ENCODE measurements around the gene UBE2H.
"Not testable (repeated sequence)": the region's sequence is repeated elsewhere in the genome, so short reads cannot be mapped to it uniquely, and the experiment has no call there.

The UBE2H gene

GRCh38 chr7:129804111-129804889 is 148.5 kb downstream of the UBE2H start:
- DNase-seq: no peak

DNA sequence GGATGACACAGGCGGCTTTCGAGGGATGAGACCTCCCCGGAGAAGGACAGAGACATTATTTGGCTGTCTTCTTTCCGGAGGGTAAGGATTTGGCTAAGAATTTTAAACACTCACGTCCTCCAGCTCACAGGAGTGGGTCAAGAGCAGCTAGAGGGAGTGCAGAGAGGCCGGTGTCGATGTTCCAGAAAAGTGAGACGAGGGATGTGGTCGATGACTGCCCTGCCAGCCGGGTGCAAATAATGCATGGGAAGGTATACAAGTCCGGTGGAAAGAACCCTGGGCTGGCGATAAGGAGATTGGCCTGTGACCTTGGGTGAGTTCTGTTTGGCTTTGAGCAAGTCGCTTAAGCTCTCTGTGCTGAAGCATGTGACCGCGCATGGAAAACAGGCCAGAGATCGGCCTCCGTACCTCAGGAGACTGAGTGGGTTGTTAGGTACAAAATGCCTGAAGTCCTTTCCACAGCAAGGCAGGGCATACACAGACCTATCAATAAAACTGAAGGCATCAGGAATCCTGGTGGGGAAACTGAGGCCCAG is 149.1 kb downstream of the UBE2H start:
- no peak for DNase-seq

GRCh38 chr7:129801882-129802281 is 150.9 kb downstream of the UBE2H start:
- peak; percentile 16 to 40 for DNase-seq

DNA sequence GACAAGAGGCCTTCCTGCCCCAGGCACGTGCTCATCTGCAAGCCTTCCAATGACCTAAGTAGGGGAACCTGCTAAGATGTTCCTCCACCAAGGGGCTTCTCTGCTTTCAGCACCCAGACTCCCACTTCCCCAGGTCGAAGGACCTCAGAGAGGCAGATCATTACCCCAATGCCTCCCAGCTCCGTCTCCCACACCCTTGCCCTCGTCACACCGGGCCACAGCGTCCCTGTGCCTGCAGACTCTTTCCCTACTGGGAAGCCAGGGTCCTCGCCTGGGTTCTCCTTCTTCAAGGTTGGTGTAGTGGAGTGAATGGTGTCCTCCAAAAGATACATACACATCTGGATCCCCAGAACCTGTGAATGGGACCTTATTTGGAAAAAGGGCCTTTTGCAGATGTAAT is 151.9 kb downstream of the UBE2H start:
- DNase-seq: no peak

DNA sequence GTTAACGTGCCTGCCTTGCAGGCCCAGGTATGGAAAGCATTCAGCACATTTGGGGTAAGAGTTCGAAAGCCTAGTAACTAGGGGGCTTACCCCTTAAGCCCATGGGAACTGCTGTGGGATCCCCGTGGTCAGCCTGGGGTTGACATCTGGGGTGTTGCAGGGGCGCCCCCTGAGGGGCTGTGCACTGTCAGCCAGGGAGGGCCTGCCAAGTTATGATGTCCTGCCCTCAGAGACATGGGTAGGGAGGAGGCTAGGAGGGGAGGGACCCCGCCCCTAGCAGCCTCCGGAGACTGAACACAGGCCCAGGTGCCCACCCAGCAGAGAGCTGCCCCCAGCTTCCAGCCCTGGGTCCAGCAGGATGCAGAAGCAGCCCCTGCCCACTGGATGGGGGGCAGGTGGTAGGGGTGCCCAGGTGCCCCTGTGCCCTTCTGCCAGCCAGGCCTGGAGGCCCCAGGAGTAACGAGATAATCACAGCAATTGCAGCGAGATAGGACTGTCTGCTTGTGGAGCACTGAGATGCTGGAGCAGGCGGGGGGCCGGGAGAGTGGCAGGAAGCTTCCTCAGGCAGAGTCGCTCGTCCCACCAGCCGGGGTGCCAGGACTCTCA is 153.3 kb downstream of the UBE2H start:
- DNase-seq: no peak

DNA sequence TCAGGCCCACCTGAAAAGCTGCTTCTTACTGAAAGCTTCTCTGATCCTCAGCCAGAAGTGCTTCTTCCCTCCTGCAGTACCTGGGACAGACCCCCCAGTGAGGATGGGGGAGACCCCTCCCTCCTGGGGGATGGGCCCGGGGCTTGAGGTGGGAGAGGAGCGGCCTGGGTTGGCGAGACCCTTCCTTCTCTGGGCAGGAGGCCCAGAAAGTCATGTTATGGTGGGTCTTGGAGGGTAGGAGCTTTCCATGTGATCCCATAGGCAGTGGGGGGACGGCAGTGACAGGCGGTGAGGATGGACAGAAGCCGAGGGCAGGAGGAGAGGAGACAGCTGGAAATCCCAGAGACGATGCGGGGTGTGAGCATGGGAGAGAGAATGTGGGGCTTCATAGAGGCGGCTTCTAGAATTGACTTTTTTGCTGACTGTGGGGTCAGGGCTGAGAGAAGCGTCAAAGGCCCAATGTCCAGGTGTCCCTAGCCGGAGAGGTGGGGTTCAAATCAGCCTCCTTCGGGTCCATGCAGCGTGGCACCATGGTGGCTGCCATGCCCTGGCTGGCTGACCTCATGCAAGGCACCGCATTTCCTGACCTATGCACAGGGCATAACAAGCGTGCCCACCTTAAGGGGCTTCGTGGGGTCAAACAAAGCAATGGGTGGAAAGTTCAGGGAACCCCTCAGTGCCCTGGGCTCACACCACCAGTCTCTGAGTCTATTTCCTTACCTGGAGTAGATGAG is 154.0 kb downstream of the UBE2H start:
- DNase-seq: no peak

GRCh38 chr7:129797214-129797789 is 155.5 kb downstream of the UBE2H start:
- no peak for DNase-seq

DNA sequence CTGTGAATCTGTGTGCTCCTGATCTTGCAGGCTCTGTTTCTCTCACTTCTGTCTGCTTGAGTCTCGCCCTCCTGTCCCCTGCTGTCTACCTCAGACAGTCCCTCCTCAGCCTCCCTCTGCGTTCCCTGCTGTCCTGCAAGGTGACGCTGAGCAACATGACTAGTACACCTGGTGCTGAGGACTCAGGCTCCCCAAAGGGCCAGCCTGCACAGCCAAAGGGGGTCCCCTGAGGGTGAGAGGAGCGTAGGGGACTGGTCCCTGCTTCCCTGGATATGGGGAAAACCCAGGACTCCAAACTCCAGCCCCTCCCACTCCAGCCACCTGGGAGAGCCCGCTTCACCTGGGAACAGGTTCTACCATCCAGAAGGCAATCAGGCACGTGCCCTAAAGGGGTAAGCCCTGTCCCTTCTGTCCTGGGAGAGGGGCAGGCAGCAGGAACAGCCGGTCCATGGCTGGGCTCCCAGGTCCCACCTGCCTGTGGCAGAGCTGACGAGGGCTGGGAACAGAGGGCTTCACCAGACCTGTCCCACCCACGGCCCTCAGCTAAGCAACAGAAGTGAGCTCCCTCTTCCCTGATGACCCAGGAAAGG is 156.5 kb downstream of the UBE2H start:
- DNase-seq: no peak

GRCh38 chr7:129794461-129794860 is 158.3 kb downstream of the UBE2H start:
- DNase-seq: not testable (repeated sequence)

GRCh38 chr7:129793506-129794310 is 159.1 kb downstream of the UBE2H start:
- DNase-seq: no peak

DNA sequence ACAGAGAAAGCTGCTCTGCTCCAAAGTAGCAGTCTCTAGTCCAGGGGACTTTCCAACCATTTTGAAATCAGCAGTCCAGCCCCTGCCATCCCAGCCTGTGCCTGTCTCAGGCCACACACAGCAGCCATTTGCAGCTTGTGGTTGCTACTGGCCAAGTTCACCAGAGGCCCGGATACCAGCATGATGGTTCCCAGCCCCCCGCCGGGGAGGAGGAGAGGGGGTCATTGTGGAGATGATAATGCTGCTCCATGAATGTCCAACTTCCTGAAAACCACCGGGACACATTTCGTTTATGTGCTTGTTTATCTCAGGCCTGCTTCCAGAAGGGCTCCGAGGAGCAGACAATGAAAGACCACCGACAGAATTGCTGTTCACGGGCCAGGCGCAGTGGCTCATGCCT is 160.0 kb downstream of the UBE2H start:
- no peak for DNase-seq

- DNase-seq: no peak
These were observed 162.6 kb downstream of the UBE2H start for GRCh38 chr7:129790136-129790535.

DNA sequence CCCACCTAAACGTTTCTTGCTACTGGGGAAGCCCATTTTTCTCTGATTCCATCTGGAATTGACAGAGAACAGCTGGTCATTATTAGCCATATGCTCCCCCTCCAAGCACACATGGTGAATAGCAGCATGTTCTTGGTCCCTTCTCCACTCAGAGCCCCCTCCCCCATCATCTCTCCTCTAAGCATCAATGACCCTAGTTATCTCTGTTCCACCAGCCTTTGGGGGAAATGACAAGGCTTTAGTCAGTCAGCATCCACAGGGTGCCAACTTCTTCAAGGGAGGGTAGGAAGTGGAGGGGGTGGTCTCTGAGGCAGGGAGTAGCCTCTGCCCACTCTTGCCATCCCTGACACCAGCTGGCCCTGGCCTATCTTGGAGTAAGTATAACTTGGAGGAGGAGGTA is 163.1 kb downstream of the UBE2H start:
- no peak for DNase-seq

DNA sequence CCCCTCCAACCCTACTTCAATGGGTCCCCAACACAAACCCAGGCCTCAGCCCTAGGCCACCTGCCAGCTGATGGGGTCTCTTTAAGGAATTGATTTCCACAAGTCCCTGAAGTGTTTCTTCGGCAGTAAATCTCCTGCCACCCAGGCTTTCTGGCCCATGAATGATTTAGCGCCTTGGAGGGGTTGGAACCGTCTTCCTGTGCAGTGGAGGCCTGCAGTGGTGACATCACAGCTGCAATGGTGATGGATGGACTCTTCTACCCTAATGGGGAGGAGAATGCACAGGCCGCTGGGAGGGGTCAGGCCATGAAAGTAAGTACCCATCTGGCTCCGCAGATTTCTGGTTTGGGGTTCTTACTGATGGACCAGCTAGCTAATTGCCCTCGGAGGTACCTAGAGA is 163.8 kb downstream of the UBE2H start:
- DNase-seq: no peak

GRCh38 chr7:129786825-129787563 is 165.8 kb downstream of the UBE2H start:
- no peak for DNase-seq

- no peak for DNase-seq
These were observed 166.9 kb downstream of the UBE2H start for GRCh38 chr7:129785685-129786514.

DNA sequence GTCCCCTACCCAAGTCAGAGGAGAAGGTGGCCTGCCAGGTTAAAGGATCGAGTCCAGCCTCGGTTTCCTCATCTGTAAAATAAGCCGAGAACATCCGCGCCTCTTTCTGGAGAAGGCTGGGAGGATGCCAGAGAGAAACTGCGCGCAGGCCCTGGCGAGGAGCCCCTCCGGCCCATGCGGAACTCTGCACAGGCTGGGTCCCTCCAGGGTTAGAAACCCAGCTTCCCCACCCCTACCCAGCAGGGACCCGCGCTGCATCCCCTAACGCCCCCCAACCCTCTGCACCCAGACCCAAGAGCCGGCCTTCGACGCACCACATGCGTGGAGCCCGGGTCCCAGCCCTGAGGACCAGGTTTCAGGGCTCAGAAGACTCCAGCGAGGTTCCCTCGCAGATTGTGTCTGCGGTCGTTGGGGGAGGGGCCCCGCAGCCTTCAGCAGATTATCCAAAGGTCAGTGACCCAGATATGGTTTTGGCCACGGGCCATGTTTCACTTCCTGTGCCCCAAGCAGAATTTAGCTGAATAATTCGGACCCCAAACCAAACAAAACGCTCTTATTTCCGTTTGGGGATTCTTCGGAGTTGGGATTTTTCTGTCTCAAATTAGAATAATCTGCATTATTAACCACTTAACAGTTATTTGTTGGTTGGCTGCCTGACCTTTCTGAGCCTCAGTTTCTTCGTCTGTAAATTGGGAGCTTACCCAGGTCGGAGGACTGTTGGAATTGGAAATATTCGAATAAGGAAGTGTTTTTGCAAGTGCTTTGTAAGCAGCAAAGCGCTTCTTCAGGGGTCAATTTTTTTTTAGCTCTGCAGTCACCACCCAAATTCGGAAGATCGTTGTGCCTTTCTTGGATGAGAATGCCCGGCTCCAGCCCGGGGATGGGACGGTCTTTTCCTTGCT is 167.7 kb downstream of the UBE2H start:
- DNase-seq: no peak

GRCh38 chr7:129784437-129784782 is 168.3 kb downstream of the UBE2H start:
- DNase-seq: no peak

DNA sequence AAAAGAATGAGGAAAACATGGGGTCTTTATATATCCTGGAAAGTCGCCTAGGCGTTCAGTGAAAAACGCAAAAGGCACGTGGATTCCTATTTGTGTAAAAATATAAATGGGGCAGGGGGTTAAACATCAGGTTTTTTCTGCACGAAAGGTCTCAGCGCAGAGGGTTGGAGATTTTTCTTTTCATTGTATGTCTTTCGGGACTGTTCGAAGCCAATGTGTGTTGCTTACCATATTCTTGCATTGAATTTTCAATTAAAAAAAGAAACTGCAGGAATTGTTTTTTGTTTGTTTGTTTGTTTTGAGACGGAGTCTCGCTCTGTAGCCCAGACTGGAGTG is 169.2 kb downstream of the UBE2H start:
- DNase-seq: no peak

All from NCI-H2081 (cell line).